Uterus (tissue), 2 donors: Measurements from ENCODE around the gene GOLGA6L25.
"Not testable (repeated sequence)": the region's sequence is repeated elsewhere in the genome, so short reads cannot be mapped to it uniquely, and the experiment has no call there.

Experiments used
- POLR2A ChIP-seq, 2 donors: fragments of 450-650 bp; IDR thresholded peaks; one replicate each; pipeline ENCODE4 v1.6.1; 2016; ENCODE audit warnings: antibody characterized with exemption in 2 of 2, mild to moderate bottlenecking in 1 of 2, moderate library complexity in 1 of 2
- TF ChIP-seq, protein P1 (sequence below), 4 experiments: fragments of 200-600 bp in 2 of 4; fragments of 450-650 bp in 2 of 4; sonication (generic) in 2 of 4; IDR thresholded peaks; one replicate each; pipeline ENCODE4 v1.5.1; 2016 to 2019; ENCODE audit warnings: antibody characterized with exemption in 4 of 4, mild to moderate bottlenecking in 2 of 4, moderate library complexity in 1 of 4

GRCh38 chr15:28597471-28597870, 44.1 kb downstream of the GOLGA6L25 start:
- TF ChIP-seq, protein P1, sequence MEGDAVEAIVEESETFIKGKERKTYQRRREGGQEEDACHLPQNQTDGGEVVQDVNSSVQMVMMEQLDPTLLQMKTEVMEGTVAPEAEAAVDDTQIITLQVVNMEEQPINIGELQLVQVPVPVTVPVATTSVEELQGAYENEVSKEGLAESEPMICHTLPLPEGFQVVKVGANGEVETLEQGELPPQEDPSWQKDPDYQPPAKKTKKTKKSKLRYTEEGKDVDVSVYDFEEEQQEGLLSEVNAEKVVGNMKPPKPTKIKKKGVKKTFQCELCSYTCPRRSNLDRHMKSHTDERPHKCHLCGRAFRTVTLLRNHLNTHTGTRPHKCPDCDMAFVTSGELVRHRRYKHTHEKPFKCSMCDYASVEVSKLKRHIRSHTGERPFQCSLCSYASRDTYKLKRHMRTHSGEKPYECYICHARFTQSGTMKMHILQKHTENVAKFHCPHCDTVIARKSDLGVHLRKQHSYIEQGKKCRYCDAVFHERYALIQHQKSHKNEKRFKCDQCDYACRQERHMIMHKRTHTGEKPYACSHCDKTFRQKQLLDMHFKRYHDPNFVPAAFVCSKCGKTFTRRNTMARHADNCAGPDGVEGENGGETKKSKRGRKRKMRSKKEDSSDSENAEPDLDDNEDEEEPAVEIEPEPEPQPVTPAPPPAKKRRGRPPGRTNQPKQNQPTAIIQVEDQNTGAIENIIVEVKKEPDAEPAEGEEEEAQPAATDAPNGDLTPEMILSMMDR (IDR thresholded peaks at IDR 0.05): not testable (repeated sequence)
- TF ChIP-seq POLR2A (IDR thresholded peaks at IDR 0.05): not testable (repeated sequence)
